22Rv1 (cell line): ENCODE results near the gene PLA2G4F.

Source experiments
- CTCF ChIP-seq: fragments of 450-650 bp; IDR thresholded peaks from 2 replicates; pipeline ENCODE4 v1.5.1; 2017; ENCODE audit warnings: mild to moderate bottlenecking
- ZFX ChIP-seq: fragments of 450-650 bp; IDR thresholded peaks from 2 replicates; pipeline ENCODE4 v1.6.1; 2017; ENCODE audit warnings: antibody characterized with exemption, borderline replicate concordance

- TF ChIP-seq CTCF (no peak), ZFX (no peak)
Measured at GRCh38 chr15:42154212-42154941, 2.1 kb downstream of the PLA2G4F start.
